Cerebellar cortex (tissue), 1 donor: ENCODE measurements around the gene SYNE1.
"Not testable (repeated sequence)": the region's sequence is repeated elsewhere in the genome, so short reads cannot be mapped to it uniquely, and the experiment has no call there.

Experiments used
- DNase-seq: peaks from one replicate; pipeline ENCODE4 v3.0.0-alpha.2; 2015; ENCODE audit warnings: low spot score

Gene SYNE1

DNA sequence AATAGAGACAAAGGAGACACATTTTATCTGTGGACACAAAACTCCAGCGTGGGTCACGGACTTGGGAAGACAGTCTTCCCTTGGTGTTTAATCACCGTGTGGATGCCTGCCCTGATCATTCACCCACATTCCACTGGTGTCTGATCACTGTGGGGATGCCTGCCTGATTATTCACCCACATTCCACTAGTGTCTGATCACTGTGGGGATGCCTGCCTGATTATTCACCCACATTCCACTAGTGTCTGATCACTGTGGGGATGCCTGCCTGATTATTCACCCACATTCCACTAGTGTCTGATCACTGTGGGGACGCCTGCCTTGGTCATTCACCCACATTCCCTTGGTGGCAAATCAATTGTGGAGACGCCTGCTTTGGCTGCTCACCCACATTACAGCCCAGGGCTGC, 146.2 kb downstream of the SYNE1 start:
- DNase-seq, result not testable (repeated sequence)

DNA sequence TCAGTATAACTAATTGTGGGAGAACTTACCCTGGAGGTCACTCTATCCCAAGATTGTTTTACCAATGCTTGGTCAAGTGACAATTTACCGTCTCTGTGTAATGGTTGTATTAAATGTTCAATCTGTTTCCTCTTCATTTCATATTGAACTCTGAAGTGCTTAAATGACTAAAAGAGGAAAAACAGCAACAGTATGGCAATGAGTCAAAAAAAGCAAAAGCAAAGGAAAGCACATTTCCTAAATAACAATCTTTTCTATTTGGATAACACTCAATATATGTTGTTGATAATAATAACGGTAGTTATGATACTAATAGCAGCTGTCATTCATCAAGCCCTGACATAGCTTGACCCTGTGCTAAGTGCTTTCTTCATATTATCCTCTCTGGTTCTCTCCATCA, 152.4 kb downstream of the SYNE1 start:
- no peak for DNase-seq

DNA sequence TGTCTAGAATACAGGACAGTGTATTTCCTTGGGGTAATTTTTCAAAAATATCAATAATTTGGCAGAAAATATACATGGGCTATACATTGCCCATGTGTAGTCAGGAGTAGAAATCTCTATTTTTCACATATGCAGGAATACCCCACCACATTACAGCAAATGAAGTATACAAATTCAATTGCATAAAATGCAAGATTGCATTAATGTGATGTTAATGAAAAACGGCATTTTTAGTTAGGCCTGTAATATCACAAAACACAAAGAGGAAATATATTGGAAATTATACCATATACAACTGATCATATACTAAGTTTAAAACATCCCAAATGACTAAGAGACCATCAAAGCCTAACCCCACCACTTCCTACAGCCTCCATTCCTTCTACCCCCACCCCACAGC, 154.9 kb downstream of the SYNE1 start:
- DNase-seq, result no peak

DNA sequence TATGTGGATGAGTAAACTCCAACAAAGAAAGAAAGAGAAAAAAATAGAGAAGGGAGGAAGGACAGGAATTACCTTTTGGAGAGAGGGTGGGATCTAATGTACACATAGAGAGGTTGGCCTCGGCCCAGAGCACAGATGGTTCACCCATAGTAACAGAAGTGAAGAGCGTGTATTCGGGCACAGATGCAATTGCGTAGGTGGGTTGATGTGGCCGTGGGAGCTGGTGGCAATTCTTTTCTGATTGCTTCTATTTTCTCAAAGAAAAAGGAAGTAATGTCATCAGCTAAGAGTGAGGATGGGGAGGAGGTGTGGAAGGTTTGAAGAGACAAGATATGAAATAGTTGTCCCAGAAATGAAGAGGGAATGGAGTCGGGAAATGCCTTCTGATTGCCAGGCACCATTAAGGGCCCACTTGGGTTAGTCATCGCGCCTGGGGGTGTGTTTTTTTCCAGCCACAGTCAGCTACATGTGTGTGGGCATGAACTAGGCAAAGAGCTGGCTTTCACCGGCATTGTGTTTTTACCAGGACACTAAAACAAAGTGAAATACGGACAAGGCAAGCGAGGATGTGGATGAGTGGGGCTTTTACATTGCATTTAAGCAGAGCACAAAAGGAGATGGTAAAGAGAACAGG, 158.7 kb downstream of the SYNE1 start:
- DNase-seq, result no peak

DNA sequence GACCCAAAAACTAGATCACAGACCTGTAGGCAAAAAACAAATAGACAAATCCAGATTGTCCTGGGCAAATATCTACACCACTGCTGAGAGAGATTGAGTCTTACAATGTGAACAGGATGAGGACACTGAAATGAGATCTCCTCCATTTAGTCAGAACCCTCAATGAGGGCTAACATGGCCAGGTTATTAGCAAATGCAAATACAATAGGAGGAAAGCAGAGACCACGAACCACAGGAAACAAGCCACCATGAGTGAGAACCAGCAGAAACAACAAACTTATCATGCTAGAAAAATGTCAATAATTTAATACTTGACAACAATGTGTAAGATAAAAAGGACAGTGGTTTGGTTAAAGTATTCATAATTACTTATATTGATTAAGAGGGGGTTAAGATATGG, 162.8 kb downstream of the SYNE1 start:
- no peak for DNase-seq

DNA sequence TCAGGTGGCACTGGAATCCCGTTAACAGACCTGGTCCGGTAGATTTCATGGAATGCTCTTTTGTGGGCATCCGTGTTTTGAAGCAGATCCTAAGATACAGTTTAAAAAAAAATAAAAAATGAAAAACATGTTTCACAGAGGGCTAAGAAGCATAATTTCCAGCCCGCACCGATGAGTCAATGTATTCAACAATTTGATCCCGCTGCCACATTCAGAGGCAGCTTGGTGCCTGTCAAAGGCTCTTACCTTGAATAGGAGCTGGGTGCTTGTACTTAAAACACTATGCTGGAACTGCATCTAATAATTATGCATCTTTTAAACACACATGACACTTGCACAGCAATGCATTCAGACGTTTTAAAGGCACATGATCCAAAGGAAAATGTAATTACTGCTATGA, 164.8 kb downstream of the SYNE1 start:
- peak; percentile 62 for DNase-seq

DNA sequence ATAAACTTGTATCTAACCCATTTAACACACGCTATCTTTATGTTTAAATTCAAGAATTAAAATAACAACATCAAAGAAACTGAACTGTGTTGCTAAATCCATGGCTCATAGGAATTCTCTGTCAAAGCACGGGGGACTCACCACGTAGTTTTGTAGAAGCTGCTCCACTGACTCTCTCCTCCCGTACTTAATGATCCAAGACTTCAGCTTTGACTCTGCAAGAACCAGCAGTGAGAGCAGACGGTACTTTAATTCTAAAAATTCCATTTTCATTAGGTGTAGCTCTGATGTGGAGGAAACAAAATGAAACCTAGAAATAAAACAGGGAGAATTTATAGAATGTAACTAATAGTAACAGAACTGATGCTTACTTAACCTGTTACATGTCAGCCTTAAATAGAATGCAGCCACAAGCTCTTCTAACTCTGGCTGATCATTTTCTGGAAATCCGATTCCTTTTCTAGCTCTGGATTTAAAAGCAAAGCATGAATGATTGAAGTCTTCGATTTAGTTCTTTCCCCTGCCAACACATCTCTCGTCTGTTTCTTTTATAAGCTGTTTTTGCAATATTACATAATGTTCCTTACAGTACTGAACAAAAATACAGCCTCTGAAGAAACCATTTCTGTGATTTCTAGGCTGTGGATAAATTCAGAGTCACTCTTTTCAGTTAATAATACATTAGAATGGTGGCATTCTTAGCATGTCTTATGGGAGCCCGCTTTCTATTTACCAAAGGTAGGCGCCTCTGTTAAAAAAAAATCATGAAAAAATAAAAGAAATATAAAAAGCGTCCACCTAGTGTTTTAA, 165.5 kb downstream of the SYNE1 start:
- peak; percentile 62 for DNase-seq

DNA sequence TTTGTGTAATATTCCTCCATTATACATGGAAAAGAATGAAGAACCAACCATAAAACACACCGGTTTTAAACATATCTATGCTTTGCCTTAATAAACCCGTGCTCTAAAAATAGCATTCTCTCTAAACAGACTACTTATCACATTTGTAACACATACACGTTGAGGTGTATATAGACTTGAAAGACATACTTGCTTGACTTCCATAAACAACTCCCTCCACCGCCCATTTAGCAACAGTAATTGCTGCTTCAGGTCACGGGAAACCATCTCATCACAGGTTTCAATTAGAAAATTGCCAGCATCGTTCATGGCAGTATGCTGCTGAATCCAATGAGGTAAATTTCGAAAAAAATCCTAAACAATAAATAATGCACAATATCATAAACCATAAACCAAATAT, 174.0 kb downstream of the SYNE1 start:
- no peak for DNase-seq

DNA sequence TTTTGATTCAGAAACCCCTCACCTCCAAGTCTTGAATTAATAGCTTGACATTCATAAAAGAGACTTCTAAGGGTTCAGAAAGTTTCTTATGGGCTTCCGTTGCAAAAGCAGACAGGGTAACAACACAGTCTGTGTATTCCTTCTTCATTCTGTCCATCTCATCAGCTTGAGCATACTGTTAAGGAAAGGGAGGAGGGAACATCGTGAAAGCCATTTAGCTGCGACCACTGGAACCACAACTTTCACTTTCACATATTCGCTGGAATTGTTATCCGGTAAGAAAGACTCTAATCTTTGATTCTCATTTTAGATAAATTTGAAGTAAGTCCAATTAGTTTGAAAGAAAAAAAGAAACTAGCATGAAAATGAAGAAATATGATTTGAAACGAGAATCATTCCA, 174.4 kb downstream of the SYNE1 start:
- DNase-seq, result no peak

DNA sequence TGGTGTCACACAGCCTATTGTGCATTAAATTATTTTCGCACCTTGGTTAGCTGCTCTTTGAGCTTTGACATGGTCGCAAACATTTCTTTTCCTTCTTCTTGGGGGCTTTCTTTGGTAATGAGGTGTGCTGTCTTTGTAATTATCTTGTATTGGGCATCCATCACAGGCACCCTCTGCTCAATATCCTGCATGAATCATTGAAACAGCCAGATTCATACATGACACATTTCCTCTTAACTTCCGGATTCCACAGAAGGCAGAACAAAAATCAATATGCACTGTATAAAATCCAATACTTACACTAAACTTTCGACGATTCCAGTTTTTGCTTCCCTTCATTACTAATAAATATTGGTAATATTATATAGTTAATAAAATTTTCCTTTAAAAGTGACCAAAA, 175.6 kb downstream of the SYNE1 start:
- no peak for DNase-seq

DNA sequence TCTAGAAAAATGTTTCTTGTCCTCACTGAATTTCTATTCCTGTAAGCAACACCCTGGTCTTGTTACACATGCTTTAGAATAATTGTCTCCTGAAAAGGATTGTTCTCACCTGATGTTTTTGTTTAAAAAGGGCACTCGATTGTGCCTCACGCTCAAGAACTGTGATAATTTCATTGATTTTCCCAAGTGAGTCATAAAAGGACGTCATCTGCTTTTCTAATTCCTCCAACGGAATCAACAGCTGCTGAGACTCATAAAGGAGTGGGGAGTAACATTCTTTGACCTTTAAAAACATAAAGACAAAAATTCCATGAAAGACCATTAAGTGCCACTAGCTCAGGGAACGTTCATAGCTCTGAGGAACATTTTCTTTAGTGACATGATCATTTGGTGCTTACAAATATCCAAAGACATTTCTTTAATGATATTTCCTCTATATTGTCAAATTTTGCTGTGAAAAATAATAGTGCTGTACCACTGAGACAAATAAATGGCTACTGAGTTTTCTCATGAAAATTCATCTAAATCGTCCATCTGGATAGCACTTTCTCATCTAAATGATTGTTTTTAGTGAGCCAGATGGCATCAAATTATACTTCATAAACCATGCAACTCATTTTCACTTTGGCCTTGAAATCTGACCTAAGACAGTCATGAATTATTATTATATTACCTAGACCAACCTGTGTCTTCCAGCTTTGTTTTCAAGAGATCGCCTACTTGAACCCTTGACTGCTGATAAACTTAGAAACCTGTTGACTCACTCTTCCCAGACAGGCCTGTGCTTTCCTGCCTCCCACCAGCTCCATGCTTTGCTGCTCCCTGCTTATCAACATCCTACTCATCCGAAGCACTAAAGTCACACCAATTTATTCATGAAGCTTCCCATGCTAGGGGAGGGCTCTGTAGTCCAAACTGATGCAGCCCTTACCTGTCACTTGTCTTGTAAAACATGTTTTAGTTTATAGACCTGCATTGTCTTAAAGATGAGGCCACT, 178.2 kb downstream of the SYNE1 start:
- no peak for DNase-seq

DNA sequence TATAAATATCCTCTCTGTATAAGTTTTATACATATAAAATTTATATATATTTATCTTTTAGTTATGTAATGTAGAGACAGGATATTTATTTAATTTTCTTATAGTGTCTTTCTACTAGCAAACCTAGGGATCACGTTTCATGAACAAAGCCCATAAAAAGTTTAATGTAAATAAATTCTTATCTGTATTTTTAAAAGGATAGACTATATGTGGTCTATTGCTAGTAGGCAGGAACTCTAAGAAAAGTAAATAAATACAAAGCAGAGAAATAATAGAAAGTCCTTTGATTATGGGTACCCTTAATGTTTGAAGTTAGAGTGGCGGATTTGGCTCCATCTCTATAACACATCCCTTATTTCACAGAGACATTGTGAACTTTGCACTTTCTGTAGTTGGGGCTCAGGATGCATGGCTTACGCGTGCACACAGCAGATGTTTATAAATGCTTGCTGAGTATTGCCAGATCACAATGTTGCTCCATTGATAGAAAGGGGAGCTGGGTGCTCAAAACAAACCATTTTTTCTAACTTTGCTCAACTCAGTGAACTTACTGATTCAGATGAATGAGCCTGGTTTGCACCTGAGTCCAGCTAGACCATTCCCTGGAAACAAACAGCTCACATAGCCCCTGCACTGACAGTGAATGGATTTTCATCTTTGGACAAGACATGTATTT, 179.1 kb downstream of the SYNE1 start:
- DNase-seq, result no peak

DNA sequence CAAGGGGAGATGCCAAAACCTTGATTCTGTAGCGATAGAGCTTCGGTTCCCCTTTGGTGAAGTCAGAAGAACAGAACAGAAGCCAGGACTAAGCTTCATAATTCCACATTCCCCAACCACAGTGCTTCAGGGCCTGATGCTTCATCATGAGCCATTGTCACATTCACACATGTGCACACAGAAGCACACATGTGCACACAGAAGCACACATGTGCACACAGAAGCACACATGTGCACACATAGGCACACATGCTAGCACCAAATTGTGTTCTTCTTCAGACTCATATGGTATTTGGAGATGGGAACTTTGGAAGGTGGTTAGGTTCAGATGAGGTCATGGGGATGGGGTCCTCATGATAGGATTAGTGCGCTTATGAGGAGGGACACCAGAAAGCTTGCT, 183.2 kb downstream of the SYNE1 start:
- DNase-seq, result no peak

DNA sequence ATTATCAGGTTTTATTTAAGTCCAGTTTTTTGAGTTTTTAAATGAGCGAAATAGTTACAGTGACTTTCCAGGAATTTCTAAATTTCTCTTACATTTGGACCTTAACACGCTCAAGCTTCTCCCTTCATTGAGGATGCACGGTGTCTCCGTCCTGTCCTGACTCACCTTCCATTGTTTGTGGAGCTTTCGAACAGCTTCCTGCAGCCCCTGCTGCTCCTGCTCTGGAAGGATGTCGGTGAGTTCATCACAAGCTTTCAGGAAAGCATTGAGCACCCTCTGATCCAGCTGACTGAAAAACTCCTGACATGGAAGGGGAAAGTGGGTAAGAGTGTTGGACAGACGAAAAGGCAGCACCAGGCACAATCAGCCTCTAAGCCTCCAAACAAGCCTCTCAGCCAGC, 183.7 kb downstream of the SYNE1 start:
- no peak for DNase-seq

DNA sequence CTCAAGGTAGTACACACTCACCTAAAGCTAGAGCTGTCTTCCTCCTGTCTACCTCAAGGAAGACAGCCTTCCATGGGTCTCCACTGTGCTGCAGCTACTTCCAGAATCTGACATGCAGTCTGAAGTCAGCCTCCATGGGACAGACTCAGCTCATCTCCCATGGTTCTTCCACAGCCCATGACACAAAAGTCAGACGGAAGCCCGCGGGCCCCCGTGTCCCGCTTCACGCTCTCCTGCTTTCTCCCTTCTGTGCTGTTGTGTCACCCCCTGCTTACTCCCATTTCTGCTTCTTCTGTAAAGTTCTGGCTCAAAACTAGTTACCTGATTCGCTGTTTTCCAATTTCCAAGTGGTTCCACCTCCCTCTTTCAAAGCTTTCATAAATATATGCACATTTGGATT, 184.5 kb downstream of the SYNE1 start:
- DNase-seq, result no peak

DNA sequence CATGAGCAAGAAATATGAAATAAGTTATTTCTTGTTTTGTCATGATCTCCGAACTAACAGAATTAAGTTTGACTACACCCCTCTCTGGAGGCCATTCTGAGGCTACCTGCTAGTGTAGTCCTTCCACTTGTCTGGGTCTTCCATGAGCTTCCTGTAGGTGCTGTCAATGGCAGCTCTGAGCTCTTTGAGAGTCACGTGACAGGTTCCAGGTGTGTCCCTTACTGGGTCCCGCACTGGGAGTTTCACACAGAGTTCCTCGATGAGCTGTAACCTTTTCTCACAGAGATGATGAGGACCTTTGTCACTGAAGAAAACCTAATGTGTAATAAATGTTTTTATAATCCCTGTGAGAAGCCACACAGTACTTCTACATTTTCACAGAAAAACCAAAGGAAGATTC, 186.6 kb downstream of the SYNE1 start:
- DNase-seq, result no peak

DNA sequence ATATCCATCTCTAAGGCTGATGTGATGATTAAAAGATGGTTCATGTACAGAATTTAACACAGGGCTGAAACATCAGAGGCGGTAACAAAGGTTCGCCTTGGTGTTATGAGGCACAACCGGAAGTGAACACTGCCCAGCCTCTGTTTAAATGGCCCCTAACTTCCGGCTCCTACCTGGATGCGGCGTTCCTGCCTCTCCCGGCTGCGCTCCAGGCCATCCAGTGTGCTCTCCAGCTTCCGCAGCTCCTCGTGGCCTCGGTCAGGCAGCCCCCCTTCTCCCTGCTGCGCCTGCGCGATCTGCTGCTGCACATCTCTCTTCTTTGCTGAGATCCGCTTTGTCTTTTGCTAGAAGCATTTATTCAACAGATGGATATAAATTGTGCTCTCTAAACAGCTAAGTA, 195.3 kb downstream of the SYNE1 start:
- DNase-seq, result no peak

DNA sequence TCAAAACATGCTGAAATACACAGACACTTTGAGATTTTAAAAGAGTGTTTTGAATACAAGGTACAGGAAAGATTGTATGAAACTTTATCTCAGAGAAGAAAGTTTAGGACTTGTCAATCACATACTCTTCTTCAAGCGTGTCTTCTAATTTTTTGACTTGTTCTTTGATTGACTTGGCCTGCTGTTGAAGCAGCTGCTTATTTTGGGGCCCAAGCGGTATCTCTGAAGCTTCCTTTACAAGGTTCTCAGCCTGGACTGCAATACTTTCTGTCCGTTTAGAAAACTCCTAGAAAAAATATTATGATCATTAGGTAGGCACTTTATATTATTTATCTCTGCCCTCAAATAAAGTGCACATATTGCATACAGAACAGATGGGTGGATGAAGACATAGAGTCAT, 201.3 kb downstream of the SYNE1 start:
- DNase-seq, result no peak

DNA sequence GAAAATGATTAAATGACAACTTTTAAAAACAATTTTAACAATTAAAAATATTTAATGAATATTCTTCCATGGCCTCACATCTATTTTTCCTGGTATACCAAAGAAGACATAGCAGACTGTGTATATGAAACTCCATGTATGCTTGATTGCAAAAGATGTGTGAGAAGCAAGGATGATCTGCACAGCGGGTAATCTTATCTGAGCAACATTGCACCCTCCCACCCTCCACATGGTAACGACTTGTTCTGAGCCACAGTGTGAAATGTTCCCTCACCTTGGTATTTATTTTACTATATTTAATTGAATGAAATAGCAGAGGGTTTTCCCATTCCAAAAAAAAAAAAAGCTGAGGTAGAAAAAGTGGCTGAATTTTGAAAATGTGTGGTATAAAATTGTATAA, 204.4 kb downstream of the SYNE1 start:
- no peak for DNase-seq

DNA sequence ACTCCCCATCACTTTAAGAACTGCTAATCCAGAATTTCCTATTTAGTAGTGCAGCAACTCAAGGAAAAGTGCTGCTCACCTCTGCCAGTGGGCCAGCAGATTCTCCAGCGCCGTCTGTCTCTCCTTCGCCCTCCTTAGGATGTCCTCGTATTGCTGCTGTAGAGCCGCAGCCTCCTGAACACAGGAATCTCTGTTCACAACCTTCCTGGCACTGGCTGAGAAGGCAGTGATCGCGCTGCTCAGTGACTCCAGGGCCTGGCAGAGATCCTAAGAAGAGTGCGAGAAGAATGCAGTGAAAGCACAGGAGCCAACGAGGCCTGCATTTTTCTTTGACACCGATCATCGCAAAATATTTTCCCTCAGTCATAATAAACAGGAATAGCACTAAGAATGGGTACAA, 209.0 kb downstream of the SYNE1 start:
- peak; percentile 42 for DNase-seq

DNA sequence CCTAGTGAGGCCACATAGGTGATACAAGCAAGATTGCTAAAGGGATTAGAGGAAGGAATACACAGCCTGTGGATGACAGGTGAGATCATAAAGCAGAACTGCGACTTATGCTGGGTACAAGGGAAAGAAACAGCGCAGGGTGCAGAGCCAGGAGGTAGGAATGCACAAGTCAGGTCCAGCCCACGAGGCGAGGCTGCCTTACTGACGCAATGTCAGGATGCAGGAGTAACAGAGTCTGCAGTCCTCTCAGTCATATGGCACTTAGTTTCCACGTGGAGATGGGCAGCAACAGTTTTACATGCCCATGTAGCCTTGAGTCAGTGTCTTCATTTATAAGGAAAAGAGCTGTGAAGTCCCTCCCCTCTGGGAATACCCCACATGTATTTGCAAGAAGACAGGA, 210.9 kb downstream of the SYNE1 start:
- no peak for DNase-seq
